ENCODE data around the gene TEX51.

DNA sequence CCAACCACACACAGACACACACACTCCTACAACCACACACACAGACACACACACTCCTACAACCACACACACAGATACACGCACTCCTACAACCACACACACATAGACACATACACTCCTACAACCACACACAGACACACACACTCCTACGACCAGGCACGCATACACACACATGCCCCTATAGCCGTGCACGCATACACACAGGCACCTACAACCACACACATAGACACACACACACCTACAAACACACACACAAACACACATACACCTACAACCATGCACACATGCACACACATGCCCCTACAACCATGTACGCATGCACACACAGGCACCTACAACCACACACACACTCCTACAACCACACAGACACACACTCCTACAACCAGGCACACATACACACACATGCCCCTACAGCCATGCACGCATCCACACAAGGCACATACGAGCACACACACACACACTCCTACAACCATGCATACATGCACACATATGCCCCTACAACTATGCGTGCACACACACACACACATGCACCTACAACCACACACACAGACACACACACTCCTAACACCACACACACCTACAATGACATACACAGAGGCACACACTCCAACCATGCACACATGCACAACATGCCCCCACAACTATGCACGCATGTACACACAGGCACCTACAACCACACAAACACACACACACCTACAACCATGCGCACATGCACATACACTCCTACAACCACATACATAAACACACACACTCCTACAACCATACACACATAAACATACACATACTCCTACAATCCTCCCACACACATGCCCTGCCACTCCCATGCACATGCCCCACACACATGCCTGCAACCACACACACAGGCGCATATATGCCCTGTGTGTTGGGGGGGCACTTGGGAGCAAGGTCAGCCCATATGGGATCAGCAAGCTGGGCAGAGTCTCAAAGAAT lies 19.1 kb upstream of the TEX51 start:
- TF ChIP-seq, protein P1, sequence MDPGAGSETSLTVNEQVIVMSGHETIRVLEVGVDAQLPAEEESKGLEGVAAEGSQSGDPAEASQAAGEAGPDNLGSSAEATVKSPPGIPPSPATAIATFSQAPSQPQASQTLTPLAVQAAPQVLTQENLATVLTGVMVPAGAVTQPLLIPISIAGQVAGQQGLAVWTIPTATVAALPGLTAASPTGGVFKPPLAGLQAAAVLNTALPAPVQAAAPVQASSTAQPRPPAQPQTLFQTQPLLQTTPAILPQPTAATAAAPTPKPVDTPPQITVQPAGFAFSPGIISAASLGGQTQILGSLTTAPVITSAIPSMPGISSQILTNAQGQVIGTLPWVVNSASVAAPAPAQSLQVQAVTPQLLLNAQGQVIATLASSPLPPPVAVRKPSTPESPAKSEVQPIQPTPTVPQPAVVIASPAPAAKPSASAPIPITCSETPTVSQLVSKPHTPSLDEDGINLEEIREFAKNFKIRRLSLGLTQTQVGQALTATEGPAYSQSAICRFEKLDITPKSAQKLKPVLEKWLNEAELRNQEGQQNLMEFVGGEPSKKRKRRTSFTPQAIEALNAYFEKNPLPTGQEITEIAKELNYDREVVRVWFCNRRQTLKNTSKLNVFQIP (CRISPR knock-in tag; IDR thresholded peaks at IDR 0.05; ENCODE audit: borderline replicate concordance, low read depth) = no peak
- TF ChIP-seq OSR1 (CRISPR knock-in tag; IDR thresholded peaks at IDR 0.05) (no peak), ZFP3 (CRISPR knock-in tag; IDR thresholded peaks at IDR 0.05) (no peak), ZNF565 (CRISPR knock-in tag; conservative IDR thresholded peaks at IDR 0.05; ENCODE audit: low read depth) (no peak), TCF4 (CRISPR knock-in tag; IDR thresholded peaks at IDR 0.05; ENCODE audit: borderline replicate concordance) (no peak), RARB (CRISPR knock-in tag; IDR thresholded peaks at IDR 0.05) (no peak), ZC3H10 (CRISPR knock-in tag; IDR thresholded peaks at IDR 0.05) (no peak)
- TF ChIP-seq, protein P2, sequence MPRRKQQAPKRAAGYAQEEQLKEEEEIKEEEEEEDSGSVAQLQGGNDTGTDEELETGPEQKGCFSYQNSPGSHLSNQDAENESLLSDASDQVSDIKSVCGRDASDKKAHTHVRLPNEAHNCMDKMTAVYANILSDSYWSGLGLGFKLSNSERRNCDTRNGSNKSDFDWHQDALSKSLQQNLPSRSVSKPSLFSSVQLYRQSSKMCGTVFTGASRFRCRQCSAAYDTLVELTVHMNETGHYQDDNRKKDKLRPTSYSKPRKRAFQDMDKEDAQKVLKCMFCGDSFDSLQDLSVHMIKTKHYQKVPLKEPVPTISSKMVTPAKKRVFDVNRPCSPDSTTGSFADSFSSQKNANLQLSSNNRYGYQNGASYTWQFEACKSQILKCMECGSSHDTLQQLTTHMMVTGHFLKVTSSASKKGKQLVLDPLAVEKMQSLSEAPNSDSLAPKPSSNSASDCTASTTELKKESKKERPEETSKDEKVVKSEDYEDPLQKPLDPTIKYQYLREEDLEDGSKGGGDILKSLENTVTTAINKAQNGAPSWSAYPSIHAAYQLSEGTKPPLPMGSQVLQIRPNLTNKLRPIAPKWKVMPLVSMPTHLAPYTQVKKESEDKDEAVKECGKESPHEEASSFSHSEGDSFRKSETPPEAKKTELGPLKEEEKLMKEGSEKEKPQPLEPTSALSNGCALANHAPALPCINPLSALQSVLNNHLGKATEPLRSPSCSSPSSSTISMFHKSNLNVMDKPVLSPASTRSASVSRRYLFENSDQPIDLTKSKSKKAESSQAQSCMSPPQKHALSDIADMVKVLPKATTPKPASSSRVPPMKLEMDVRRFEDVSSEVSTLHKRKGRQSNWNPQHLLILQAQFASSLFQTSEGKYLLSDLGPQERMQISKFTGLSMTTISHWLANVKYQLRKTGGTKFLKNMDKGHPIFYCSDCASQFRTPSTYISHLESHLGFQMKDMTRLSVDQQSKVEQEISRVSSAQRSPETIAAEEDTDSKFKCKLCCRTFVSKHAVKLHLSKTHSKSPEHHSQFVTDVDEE (CRISPR knock-in tag; IDR thresholded peaks at IDR 0.05) = no peak
- TF ChIP-seq, protein P3, sequence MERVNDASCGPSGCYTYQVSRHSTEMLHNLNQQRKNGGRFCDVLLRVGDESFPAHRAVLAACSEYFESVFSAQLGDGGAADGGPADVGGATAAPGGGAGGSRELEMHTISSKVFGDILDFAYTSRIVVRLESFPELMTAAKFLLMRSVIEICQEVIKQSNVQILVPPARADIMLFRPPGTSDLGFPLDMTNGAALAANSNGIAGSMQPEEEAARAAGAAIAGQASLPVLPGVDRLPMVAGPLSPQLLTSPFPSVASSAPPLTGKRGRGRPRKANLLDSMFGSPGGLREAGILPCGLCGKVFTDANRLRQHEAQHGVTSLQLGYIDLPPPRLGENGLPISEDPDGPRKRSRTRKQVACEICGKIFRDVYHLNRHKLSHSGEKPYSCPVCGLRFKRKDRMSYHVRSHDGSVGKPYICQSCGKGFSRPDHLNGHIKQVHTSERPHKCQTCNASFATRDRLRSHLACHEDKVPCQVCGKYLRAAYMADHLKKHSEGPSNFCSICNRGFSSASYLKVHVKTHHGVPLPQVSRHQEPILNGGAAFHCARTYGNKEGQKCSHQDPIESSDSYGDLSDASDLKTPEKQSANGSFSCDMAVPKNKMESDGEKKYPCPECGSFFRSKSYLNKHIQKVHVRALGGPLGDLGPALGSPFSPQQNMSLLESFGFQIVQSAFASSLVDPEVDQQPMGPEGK (CRISPR knock-in tag; IDR thresholded peaks at IDR 0.05; ENCODE audit: borderline replicate concordance) = no peak

All from SK-N-SH treated with all-trans-retinoic acid at 6 μM for 48 hours (cell line).